SK-N-MC (cell line): Measurements from ENCODE around the gene METTL2A.
"Not testable (repeated sequence)": the region's sequence is repeated elsewhere in the genome, so short reads cannot be mapped to it uniquely, and the experiment has no call there.

Source experiments
- DNase-seq: peaks from one replicate; pipeline ENCODE4 v3.0.0-alpha.2; 2011; ENCODE audit warnings: low read depth, low spot score
- H3K27ac ChIP-seq: fragments of 200-600 bp; sonication (generic); 2 replicates; pipeline ENCODE4 v1.5.1; 2016; ENCODE audit warnings: mixed run types
- H3K36me3 ChIP-seq: fragments of 200-600 bp; sonication (generic); 2 replicates; pipeline ENCODE4 v1.6.1; 2017; ENCODE audit warnings: antibody characterized with exemption, low read length, mixed read lengths; ENCODE audit not compliant: insufficient read depth
- H3K4me3 ChIP-seq: fragments of 200-600 bp; sonication (generic); 2 replicates; pipeline ENCODE4 v1.5.1; 2016
- H3K9ac ChIP-seq: fragments of 200-600 bp; sonication (generic); 2 replicates; pipeline ENCODE4 v1.8.0; 2017; ENCODE audit warnings: mixed run types, mixed read lengths; ENCODE audit not compliant: insufficient read length
- H3K9me3 ChIP-seq: fragments of 200-600 bp; sonication (generic); 2 replicates; pipeline ENCODE4 v1.6.1; 2017; ENCODE audit warnings: low read depth, mild to moderate bottlenecking, antibody characterized with exemption, low read length, moderate library complexity, mixed read lengths
- EZH2 ChIP-seq: fragments of 200-600 bp; sonication (generic); IDR thresholded peaks from one replicate; pipeline ENCODE4 v1.6.1; 2017; ENCODE audit warnings: antibody characterized with exemption
- FOXP2 ChIP-seq: optimal IDR thresholded peaks from 2 replicates; pipeline ENCODE3; 2011; ENCODE audit warnings: mild to moderate bottlenecking, moderate library complexity; ENCODE audit not compliant: insufficient read depth; ENCODE audit errors: extremely low read length, control extremely low read depth
- POLR2AphosphoS5 ChIP-seq: IDR thresholded peaks from 2 replicates; pipeline ENCODE4 v1.6.1; 2012; ENCODE audit warnings: mild to moderate bottlenecking, low read depth, low read length, borderline replicate concordance

The METTL2A gene

DNA sequence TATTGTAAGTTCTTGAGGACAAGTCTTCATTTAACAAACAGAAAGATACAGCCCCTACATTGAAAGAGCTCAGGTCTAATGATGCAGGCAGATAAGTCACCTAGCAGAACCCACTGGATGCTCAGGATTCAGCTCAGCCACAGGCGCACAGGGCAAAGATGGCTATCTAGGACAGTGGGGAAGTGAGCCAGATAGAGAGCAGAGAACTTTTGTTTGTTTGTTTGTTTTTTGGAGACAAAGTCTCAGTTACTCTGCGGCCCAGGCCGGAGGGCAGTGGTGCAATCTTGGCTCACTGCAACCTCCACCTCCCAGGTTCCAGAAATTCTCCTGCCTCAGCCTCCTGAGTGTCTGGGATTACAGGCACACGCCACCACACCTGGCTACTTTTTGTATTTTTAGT lies 20.4 kb downstream of the METTL2A start:
- no peak overlapping the region for H3K4me3 ChIP-seq
- no peak for TF ChIP-seq POLR2AphosphoS5
- no peak for TF ChIP-seq EZH2
- TF ChIP-seq FOXP2 = no peak
- H3K9ac ChIP-seq = no peak overlapping the region
- H3K9me3 ChIP-seq = no peaks in the 10 kb centered on the region
- peaks cover 41% of the 10 kb centered on the region for H3K36me3 ChIP-seq
- H3K27ac ChIP-seq = no peak overlapping the region
- DNase-seq = no peak

DNA sequence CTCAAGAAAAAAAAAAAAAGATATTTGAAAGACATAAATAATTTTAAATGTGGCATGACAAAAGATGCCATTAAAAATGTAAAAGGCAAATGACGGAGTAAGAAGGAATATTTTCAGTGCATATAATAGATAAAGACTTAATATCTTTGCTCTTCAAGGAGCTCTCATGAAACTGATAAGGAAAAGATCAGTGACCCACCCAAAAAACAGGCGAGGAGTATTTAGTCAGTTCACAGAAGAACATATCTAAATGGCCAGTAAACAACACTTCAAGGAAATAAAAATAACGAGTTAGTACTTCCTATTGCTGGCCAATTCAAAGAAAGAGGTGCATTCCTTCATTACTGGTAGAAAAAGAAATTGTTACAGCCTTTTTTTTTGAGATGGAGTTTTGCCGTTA lies 22.1 kb downstream of the METTL2A start:
- H3K36me3 ChIP-seq = peaks cover 37% of the 10 kb centered on the region

DNA sequence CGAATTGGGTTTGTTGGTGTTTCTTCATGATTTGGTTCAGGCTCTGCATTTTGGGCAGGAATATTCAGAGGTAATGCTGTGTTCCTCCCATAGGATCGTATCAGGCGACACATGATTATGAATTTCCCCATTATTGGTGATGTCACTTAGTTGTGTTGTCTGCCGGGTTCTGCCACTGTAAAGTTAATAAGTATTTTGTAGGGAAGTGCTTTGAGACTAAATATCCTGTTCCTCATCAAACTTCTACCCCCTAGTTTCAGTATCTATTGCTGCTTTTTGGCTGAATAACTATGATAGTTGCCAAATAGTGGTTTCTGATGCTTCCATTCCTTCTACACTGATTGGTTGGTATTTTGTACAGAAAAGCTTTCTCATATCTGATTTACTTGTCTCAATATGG lies 28.5 kb downstream of the METTL2A start:
- H3K9me3 ChIP-seq, H3K4me3 ChIP-seq, H3K9ac ChIP-seq, H3K27ac ChIP-seq, DNase-seq: not testable (repeated sequence)
- peaks cover 12% of the 10 kb centered on the region; the same call in 1 of the 2 replicates for H3K36me3 ChIP-seq

More for the DNA sequence above, 22.1 kb downstream of the METTL2A start:
- H3K4me3 ChIP-seq, DNase-seq, H3K9me3 ChIP-seq, H3K9ac ChIP-seq, H3K27ac ChIP-seq: not testable (repeated sequence)

DNA sequence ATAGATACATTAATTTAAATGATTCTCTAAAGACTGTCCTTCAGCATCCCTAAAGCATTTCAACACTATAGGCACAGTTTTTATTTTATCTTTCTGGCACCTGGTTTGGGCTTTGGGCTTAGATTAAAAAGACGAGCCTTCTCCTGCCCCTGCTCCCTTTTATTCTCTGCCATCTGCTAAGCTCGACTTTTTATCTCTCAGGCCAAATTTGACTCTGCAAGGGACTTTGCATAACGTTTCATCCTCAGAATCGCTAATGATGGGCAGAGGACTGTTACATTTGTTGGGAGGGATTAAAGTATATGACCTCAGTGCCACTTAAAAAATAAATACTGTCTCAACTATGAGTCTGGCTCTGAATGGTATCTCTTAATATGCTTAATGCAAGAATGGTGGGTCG lies 29.3 kb downstream of the METTL2A start:
- not testable (repeated sequence) for DNase-seq, H3K27ac ChIP-seq, H3K9ac ChIP-seq, H3K9me3 ChIP-seq, H3K4me3 ChIP-seq, H3K36me3 ChIP-seq

DNA sequence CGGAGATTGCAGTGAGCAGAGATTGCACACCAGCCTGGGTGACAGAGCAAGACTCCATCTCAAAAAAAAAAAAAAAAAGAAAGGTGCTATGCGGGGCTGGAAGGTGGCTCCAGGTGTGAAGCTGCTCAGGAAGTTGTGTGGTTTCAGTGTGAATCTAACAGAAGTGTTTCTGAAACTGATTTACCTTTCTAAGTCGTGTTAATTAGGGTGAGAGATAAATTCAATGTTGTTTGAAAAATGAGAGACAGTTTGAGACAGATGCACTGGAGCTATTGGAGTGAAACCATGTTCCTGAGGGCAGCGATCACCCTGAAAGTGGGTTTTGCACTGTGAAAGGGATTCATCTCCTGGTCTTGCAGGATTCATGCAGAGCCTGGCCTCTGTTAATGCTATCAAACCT lies 30.0 kb downstream of the METTL2A start:
- H3K4me3 ChIP-seq, DNase-seq, H3K36me3 ChIP-seq, H3K9ac ChIP-seq, H3K9me3 ChIP-seq, H3K27ac ChIP-seq: not testable (repeated sequence)

DNA sequence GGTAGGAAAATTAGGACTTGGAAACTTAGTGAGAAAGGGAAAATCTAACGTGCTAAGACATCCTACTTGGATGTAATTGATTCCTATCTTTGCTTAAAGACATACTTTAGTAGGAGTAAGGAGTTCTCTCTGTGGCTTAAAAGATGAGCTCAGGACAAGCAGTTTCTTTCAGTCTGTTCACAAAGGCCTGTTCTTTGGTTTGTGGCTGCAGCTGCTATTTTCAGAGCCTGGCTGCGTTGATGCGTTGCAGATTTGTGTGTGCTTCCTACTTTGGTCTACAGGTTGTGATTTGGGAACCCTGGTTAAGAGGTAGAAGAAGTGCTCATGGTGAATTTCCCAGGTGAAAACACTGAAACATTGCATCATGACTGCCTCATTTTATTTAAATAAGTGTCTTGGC lies 30.4 kb downstream of the METTL2A start:
- H3K9me3 ChIP-seq, H3K27ac ChIP-seq, H3K4me3 ChIP-seq, DNase-seq, H3K36me3 ChIP-seq, H3K9ac ChIP-seq: not testable (repeated sequence)

DNA sequence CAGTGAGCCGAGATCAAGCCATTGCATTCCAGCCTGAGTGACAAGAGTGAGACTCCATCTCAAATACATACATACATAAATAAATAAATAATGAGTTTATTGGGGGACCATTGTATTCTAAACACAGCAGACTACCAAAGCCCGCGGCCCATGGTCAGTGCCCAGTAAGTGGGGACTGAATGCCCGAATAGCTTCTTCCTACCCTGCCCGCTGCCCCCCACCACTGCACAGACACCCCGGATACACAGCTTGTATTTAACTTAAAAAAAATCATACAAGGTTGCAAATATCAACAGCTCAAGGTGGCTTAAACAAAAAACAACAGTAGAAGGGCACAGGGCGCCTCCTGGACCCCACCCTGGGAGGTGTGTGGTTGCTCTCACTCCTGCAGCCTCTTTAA lies 32.3 kb downstream of the METTL2A start:
- Histone ChIP-seq H3K4me3 (no peak overlapping the region), H3K9ac (no peak overlapping the region), H3K27ac (no peak overlapping the region), H3K36me3 (no peaks in the 10 kb centered on the region), H3K9me3 (no peaks in the 10 kb centered on the region)
- DNase-seq = no peak
- TF ChIP-seq POLR2AphosphoS5 = no peak

DNA sequence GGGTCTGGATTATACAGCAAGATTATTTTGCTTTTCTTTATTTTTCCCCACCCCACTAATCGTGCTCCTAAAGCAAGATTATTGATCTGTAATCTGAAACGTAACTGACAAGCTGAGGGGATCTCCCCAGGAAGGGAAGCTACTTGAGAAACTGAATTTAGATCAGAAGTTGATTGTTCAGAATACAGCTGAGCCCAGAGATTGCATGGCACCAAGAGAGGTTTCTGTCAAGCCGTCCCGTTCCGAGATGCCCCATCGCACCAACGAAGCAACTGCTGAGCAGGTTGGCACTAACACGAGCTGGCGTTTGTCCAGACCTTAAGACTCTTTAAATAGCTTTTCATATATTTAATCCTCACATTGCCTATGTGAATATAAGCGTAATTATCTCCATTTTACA lies 34.8 kb downstream of the METTL2A start:
- H3K4me3 ChIP-seq, DNase-seq, H3K36me3 ChIP-seq, H3K27ac ChIP-seq, H3K9ac ChIP-seq, H3K9me3 ChIP-seq: not testable (repeated sequence)

DNA sequence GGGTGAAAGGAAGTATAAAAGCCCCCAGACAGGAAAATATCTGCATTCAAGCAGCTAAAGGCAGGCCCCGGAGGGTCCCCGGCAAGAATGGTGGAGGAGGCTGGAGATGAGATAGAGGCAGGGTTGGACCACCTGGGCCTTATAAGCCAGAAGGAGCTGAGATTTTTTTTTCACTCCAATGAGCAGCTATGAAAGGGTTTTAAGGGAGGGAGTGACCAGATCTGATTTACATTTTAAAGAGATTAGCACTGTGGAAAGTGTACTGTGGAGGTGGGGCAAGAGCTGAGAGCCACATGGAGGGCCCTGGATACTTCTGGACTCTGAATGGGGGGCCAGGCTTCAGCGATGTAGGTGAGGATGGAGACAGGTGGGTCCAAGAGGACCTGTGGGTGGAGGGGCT lies 40.7 kb downstream of the METTL2A start:
- not testable (repeated sequence) for H3K4me3 ChIP-seq, H3K36me3 ChIP-seq, H3K9me3 ChIP-seq, DNase-seq, H3K27ac ChIP-seq, H3K9ac ChIP-seq

DNA sequence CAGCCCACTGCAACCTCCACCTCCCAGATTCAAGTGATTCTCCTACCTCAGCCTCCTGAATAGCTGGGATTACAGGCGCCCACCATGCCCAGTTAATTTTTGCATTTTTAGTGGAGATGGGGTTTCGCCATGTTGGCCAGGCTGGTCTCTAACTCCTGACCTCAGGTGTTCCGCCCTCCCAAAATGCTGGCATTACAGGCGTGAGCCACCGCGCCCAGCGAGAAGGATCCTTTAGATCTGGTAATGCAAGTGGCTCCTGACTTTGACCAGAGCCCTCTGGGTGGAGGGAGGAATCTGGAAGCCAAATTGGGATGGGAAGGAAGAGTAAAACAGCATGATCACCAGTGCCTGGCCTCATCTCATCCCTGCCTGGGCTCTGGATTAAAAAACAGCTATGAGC lies 41.6 kb downstream of the METTL2A start:
- not testable (repeated sequence) for H3K27ac ChIP-seq, DNase-seq, H3K9ac ChIP-seq, H3K9me3 ChIP-seq, H3K36me3 ChIP-seq, H3K4me3 ChIP-seq

DNA sequence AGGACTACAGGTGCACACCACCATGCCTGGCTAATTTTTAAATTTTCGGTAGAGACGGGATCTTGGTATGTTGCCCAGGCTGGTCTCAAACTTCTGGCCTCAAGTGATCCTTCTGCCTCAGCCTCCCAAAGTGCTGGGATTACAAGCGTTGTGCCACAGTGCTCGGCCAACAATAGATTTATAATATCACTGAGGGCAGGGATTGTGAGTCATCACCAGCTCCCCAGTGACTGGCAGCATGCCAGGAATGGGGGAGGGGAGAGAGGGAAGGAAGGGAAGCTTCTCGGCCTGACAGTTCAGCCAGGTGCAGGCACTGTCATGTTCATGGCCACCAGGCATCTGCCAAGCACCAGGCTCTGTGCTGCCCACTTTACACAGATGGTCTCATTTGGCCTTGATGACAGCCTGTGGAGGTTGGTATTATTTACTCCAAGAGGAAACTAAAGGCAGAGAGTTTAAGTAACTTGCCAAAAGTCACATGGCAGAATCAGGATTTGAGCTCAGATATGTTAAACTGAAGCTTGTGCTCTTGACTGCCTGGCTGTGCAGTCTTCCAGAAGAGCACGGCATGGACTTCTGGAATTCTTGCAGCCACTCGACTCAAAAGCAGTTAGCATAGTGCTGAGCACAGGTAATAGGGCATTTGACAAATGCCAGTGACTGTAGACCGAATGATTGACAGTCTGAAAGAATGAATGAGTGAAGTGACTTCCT lies 47.1 kb downstream of the METTL2A start:
- DNase-seq, H3K9me3 ChIP-seq, H3K36me3 ChIP-seq, H3K27ac ChIP-seq, H3K4me3 ChIP-seq, H3K9ac ChIP-seq: not testable (repeated sequence)

DNA sequence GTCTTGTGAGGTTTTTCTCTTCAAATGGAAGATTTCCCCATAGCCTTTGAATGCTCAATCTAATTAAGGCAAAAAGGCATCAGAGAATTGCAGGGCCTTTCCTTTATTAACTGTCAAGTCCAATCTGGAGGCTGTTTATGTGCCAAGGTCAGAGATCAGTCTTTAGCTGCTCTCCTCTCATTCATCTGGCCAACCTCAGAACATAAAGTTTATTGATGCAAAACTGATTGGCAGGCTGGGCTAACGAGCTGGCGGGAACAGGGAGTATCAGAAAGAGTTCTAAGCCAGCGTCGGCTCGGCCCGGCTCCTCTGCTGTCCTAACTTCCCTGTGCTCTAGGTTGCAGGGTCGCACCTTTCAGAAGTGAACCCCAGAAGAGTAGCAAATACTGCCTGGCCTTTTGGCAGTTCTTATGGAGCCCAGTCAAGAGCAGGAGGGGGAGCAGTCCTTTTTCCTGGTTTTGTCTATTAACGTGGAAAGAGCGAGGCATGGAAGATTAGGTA lies 47.7 kb downstream of the METTL2A start:
- not testable (repeated sequence) for H3K9ac ChIP-seq, H3K27ac ChIP-seq, DNase-seq

DNA sequence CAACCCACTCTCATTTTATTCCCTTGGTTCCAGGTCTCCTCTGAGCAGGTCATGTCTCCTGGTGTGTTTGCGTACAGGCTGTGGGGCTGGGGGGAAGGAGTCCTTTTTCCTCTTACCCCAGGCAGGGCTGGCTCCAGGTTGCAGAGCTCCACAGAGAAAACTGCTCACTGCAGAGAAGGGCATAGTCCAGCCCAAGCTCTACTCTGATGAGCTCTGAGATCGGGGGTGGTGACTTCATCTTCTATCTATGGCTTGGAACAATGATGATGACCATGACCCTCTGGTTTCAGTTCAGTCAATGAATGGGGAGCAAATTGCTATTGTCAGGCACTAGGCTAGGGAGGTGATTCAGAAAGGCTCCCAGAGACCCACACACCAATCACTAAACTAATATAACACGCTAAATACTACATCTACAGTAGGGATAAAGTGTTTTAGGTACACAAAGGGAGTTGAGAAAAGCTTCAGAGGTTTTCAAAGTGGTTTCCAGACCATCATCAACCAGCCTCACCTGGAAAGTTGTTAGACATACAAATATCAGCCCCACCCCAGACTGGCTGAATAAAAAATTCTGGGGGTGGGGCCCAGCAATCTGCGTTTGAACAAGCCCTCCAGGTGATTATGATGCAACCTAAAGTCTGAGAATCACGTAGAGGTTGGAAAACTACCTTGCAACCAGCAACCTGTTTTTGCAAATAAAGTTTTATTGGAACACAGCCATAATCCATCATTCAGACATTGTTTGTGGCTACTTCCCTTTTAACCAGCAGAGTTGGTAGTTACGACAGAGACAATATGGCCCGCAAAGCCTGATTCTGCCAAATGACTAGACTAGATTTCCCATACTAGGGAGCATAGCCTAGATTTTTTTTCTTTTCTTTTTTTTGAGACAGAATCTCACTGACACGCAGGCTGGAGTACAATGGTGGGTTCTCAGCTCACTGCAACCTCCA lies 49.6 kb downstream of the METTL2A start:
- not testable (repeated sequence) for DNase-seq, H3K36me3 ChIP-seq, H3K9me3 ChIP-seq, H3K27ac ChIP-seq, H3K9ac ChIP-seq, H3K4me3 ChIP-seq

More for the DNA sequence above, 47.7 kb downstream of the METTL2A start:
- not testable (repeated sequence) for H3K9me3 ChIP-seq, H3K4me3 ChIP-seq, H3K36me3 ChIP-seq
